Loucy (cell line): Measurements from ENCODE around the gene NMUR1.

Source experiments
- H2AFZ ChIP-seq: fragments of 200-600 bp; sonication (generic); 2 replicates; pipeline ENCODE4 v1.6.0; 2016; ENCODE audit warnings: antibody characterized with exemption, mild to moderate bottlenecking, low read length, moderate library complexity
- H3F3A ChIP-seq: fragments of 200-600 bp; 2 replicates; pipeline ENCODE4 v1.6.0; 2016; ENCODE audit warnings: antibody characterized with exemption, low read depth, mild to moderate bottlenecking
- H3K27me3 ChIP-seq: fragments of 200-600 bp; sonication (generic); 2 replicates; pipeline ENCODE4 v1.6.1; 2014; ENCODE audit warnings: low read length, mild to moderate bottlenecking; ENCODE audit not compliant: insufficient read depth, poor library complexity, severe bottlenecking
- H3K36me3 ChIP-seq: fragments of 200-600 bp; sonication (generic); 2 replicates; pipeline ENCODE4 v1.6.1; 2016; ENCODE audit warnings: low read length; ENCODE audit not compliant: insufficient read depth
- H3K4me1 ChIP-seq: fragments of 200-600 bp; sonication (generic); 2 replicates; pipeline ENCODE4 v1.5.1; 2014; ENCODE audit warnings: low read length, mild to moderate bottlenecking; ENCODE audit not compliant: insufficient read depth, poor library complexity, severe bottlenecking
- H3K4me2 ChIP-seq: fragments of 200-600 bp; sonication (generic); 2 replicates; pipeline ENCODE4 v1.6.0; 2014; ENCODE audit warnings: antibody characterized with exemption, low read length, low read depth, mild to moderate bottlenecking; ENCODE audit not compliant: poor library complexity, severe bottlenecking
- H3K4me3 ChIP-seq: fragments of 200-600 bp; sonication (generic); 2 replicates; pipeline ENCODE4 v1.5.1; 2014; ENCODE audit warnings: low read length, mild to moderate bottlenecking, mixed read lengths; ENCODE audit not compliant: poor library complexity, severe bottlenecking
- H3K79me2 ChIP-seq: fragments of 200-600 bp; sonication (generic); 2 replicates; pipeline ENCODE4 v1.6.1; 2014; ENCODE audit warnings: low read length; ENCODE audit not compliant: insufficient read depth
- H3K9ac ChIP-seq: fragments of 200-600 bp; sonication (generic); 2 replicates; pipeline ENCODE4 v1.6.0; 2014; ENCODE audit warnings: mild to moderate bottlenecking, low read depth, low read length, moderate library complexity; ENCODE audit not compliant: poor library complexity, severe bottlenecking
- H3K9me2 ChIP-seq: fragments of 200-600 bp; sonication (generic); replicated peaks from 2 replicates; pipeline ENCODE4 v1.6.1; 2016; ENCODE audit warnings: low read depth, low read length, mixed read lengths
- H3K9me3 ChIP-seq: fragments of 200-600 bp; sonication (generic); 2 replicates; pipeline ENCODE4 v1.6.1; 2014; ENCODE audit warnings: mild to moderate bottlenecking, antibody characterized with exemption, low read length, low read depth; ENCODE audit not compliant: insufficient read depth
- H4K20me1 ChIP-seq: fragments of 200-600 bp; sonication (generic); 2 replicates; pipeline ENCODE4 v1.6.0; 2014; ENCODE audit warnings: antibody characterized with exemption, low read length, mild to moderate bottlenecking; ENCODE audit not compliant: insufficient read depth, poor library complexity, severe bottlenecking
- EZH2phosphoT487 ChIP-seq: fragments of 200-600 bp; IDR thresholded peaks from 2 replicates; pipeline ENCODE4 v1.6.1; 2018; ENCODE audit warnings: antibody characterized with exemption, mild to moderate bottlenecking, moderate library complexity, borderline replicate concordance
- TF ChIP-seq, protein P1 (sequence below): fragments of 200-600 bp; sonication (generic); conservative IDR thresholded peaks from 2 replicates; pipeline ENCODE4 v1.5.1; 2014; ENCODE audit warnings: mild to moderate bottlenecking, antibody characterized with exemption, low read length

The NMUR1 gene

GRCh38 chr2:231514225-231514950 lies 15.9 kb downstream of the NMUR1 start:
- Histone ChIP-seq H3K36me3 (no peaks in the 10 kb centered on the region), H2AFZ (peak overlapping the region; percentile 88), H3K27me3 (no peaks in the 10 kb centered on the region), H3K79me2 (peaks cover 19% of the 10 kb centered on the region), H3K4me1 (peaks cover 31% of the 10 kb centered on the region), H3K9me3 (no peaks in the 10 kb centered on the region), H3K9me2 (no peaks in the 10 kb centered on the region), H3F3A (no peaks in the 10 kb centered on the region), H3K9ac (peak overlapping the region; percentile 88), H4K20me1 (no peaks in the 10 kb centered on the region), H3K4me2 (peak overlapping the region; percentile 96), H3K4me3 (peak overlapping the region; percentile 88)
- TF ChIP-seq EZH2phosphoT487: no peak
- TF ChIP-seq, protein P1, sequence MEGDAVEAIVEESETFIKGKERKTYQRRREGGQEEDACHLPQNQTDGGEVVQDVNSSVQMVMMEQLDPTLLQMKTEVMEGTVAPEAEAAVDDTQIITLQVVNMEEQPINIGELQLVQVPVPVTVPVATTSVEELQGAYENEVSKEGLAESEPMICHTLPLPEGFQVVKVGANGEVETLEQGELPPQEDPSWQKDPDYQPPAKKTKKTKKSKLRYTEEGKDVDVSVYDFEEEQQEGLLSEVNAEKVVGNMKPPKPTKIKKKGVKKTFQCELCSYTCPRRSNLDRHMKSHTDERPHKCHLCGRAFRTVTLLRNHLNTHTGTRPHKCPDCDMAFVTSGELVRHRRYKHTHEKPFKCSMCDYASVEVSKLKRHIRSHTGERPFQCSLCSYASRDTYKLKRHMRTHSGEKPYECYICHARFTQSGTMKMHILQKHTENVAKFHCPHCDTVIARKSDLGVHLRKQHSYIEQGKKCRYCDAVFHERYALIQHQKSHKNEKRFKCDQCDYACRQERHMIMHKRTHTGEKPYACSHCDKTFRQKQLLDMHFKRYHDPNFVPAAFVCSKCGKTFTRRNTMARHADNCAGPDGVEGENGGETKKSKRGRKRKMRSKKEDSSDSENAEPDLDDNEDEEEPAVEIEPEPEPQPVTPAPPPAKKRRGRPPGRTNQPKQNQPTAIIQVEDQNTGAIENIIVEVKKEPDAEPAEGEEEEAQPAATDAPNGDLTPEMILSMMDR: no peak

- no peaks in the 10 kb centered on the region for H3K36me3 ChIP-seq
- peaks cover 28% of the 10 kb centered on the region for H3K4me1 ChIP-seq
- H4K20me1 ChIP-seq: no peaks in the 10 kb centered on the region
- TF ChIP-seq, protein P1: no peak
- TF ChIP-seq EZH2phosphoT487: no peak
- peaks cover 19% of the 10 kb centered on the region for H3K79me2 ChIP-seq
- H2AFZ ChIP-seq: peak overlapping the region; percentile 88
- H3K27me3 ChIP-seq: no peaks in the 10 kb centered on the region
- H3K4me3 ChIP-seq: peak overlapping the region; percentile 88
- H3K4me2 ChIP-seq: peak overlapping the region; percentile 71
- H3F3A ChIP-seq: no peaks in the 10 kb centered on the region
- H3K9me3 ChIP-seq: no peaks in the 10 kb centered on the region
- peak overlapping the region; percentile 88 for H3K9ac ChIP-seq
- no peaks in the 10 kb centered on the region for H3K9me2 ChIP-seq
Observed at GRCh38 chr2:231513746-231514224, 16.5 kb downstream of the NMUR1 start.

DNA sequence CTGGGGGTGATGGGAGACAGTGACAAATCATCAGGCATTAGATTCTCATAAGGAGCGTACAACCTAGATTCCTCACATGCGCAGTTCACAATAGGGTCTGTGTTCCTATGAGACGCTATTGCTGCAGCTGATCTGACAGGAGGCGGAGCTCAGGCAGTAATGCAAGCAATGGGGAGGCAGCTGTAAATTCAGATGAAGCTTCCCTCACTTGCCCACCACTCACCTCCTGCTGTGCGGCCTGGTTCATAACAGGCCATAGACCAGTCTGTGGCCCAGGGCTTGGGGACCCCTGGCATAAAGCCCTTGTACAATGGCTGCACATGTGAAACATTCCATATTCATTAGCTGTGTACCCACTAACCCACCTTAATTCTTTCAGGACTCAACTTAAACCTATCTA lies 18.0 kb downstream of the NMUR1 start:
- no peak overlapping the region for H3K4me3 ChIP-seq
- no peak overlapping the region for H2AFZ ChIP-seq
- peaks cover 19% of the 10 kb centered on the region for H3K79me2 ChIP-seq
- H3K9me3 ChIP-seq: no peaks in the 10 kb centered on the region
- no peaks in the 10 kb centered on the region for H3F3A ChIP-seq
- no peaks in the 10 kb centered on the region for H3K36me3 ChIP-seq
- peak overlapping the region; percentile 88 for H3K9ac ChIP-seq
- H3K4me2 ChIP-seq: peak overlapping the region; percentile 71
- peaks cover 28% of the 10 kb centered on the region for H3K4me1 ChIP-seq
- H3K27me3 ChIP-seq: no peaks in the 10 kb centered on the region
- no peaks in the 10 kb centered on the region for H3K9me2 ChIP-seq
- H4K20me1 ChIP-seq: no peaks in the 10 kb centered on the region
- TF ChIP-seq, protein P1: no peak
- TF ChIP-seq EZH2phosphoT487: no peak
